ENCODE data around the gene RSPO3. TPM values are rescaled to one million over a fixed set of nuclear protein-coding genes. Genes with fewer than 3 reads are reported as not detected.

Gene RSPO3
- total and polyA plus RNA-seq, 2 of the 13 experiments (the other 11 are each of a cell fraction or from before 2014, with no cell fraction given): not detected

DNA sequence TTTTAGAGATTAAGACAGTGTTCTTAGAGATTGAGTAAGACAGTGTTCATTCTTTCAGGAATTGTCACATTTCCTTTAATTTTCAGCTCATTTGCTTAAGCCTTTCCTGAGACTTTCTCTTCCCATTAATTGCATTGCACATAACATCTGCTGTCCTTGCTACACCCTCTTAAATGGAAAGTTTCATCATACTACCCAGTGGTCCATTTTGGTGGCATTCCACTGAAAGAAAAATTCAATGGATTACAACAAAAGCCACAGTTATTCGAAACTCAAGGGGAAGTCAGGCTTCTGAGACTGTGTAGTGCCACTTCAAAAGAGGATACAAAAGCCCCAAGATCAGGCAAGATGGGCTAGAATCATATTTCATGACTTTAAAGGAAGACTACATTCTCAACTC, 64.0 kb downstream of the RSPO3 start:
- intact Hi-C loops (cut with micrococcal nuclease; ENCODE audit: unreplicated experiment) (loop anchor here (10.0 kb wide), 1 partner anchor 362 kb away; no protein-coding TSS in a partner anchor), in situ Hi-C loops (cut with HindIII; ENCODE audit: extremely low pct_ligation_motif_present, low pct_unique_long_range_greater_than_20kb) (no loop called here)
- H3K9ac ChIP-seq (ENCODE audit: insufficient read depth, low read depth, low read length): no peak overlapping the region
- H3K4me3 ChIP-seq (replicated peaks in 1 of 3; ENCODE audit: insufficient read depth in 1 of 3, low read depth in 2 of 3, low read length in 3 of 3): no peak overlapping the region
- H4K20me1 ChIP-seq (ENCODE audit: insufficient read depth, low read length): no peaks in the 10 kb centered on the region
- no peaks in the 10 kb centered on the region for H3K9me3 ChIP-seq (ENCODE audit: low read length)
- no peak overlapping the region for H3K4me2 ChIP-seq (ENCODE audit: low read depth, low read length)
- BruUV-seq (replicated peaks): no TSS peak
- H3K27me3 ChIP-seq (ENCODE audit: control insufficient read depth in 1 of 2, insufficient read depth in 2 of 2, low read length in 2 of 2): no peaks in the 10 kb centered on the region
- ATAC-seq (no peak), DNase-seq (ENCODE audit: low spot score) (no peak), FAIRE-seq (no peak)
- WGBS (ENCODE audit: low lambda C conversion rate): 0% methylated on average over 1 of the region's 1 CpG
- no peak for TF ChIP-seq FOXA3 (CRISPR knock-in tag; IDR thresholded peaks at IDR 0.05)
- H3K79me2 ChIP-seq (ENCODE audit: insufficient read depth, low read length): no peaks in the 10 kb centered on the region
- no peaks in the 10 kb centered on the region for H3K36me3 ChIP-seq (replicated peaks in 1 of 2; ENCODE audit: control insufficient read depth in 1 of 2, insufficient read depth in 2 of 2, low read length in 2 of 2)
- ChIA-PET POLR2A (no interaction called here), CTCF (ENCODE audit: low intra/inter-chr PET ratio, low total read pairs) (no interaction called here)
- no peaks in the 10 kb centered on the region for H3K4me1 ChIP-seq (ENCODE audit: insufficient read depth, low read length)
- no peak overlapping the region for H2AFZ ChIP-seq (ENCODE audit: low read length)
- H3K27ac ChIP-seq (ENCODE audit: extremely low read length, insufficient read depth, low read length): no peak overlapping the region

DNA sequence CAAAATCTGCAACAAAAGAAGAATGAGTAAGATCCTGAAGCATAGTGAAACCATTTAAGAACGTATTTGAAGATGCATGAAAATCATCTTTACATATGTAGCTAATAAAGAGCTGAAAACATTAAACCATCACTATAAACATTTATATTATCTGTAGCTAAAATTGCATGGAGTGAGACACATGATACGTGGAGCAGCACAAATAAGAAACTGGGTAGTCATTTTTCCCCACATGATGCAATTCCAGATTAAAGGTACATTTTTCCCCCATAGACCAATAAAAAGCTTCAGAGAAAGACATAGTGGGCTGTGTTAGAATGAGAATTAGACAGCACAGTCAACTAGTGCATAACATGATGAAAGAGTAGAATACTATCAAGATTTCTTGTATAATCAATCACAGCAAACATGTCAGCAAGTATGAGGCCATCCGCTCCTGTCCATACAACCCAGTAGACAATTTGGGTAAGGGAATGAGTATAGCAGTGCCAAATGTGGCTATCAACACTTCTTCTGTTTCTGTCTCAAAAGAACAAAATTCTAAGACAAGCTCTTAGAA, 67.0 kb downstream of the RSPO3 start:
- 4% methylated on average over 3 of the region's 3 CpGs for WGBS (ENCODE audit: low lambda C conversion rate)
- intact Hi-C loops (cut with micrococcal nuclease; ENCODE audit: unreplicated experiment): loop anchor here (10.0 kb wide), 1 partner anchor 359 kb away; no protein-coding TSS in a partner anchor
- H3K4me1 ChIP-seq (ENCODE audit: insufficient read depth, low read length): no peaks in the 10 kb centered on the region
- in situ Hi-C loops (cut with HindIII; ENCODE audit: extremely low pct_ligation_motif_present, low pct_unique_long_range_greater_than_20kb): no loop called here
- BruUV-seq (replicated peaks): no TSS peak
- ChIA-PET CTCF (ENCODE audit: low intra/inter-chr PET ratio, low total read pairs) (no interaction called here), POLR2A (no interaction called here)
- DNase-seq (ENCODE audit: low spot score): no peak
- no peak overlapping the region for H3K4me3 ChIP-seq (replicated peaks in 1 of 3; ENCODE audit: insufficient read depth in 1 of 3, low read depth in 2 of 3, low read length in 3 of 3)
- H3K4me2 ChIP-seq (ENCODE audit: low read depth, low read length): no peak overlapping the region
- no peaks in the 10 kb centered on the region for H3K27me3 ChIP-seq (ENCODE audit: control insufficient read depth in 1 of 2, insufficient read depth in 2 of 2, low read length in 2 of 2)
- H2AFZ ChIP-seq (ENCODE audit: low read length): no peak overlapping the region
- H3K36me3 ChIP-seq (replicated peaks in 1 of 2; ENCODE audit: control insufficient read depth in 1 of 2, insufficient read depth in 2 of 2, low read length in 2 of 2): no peaks in the 10 kb centered on the region
- no peaks in the 10 kb centered on the region for H4K20me1 ChIP-seq (ENCODE audit: insufficient read depth, low read length)
- H3K27ac ChIP-seq (ENCODE audit: extremely low read length, insufficient read depth, low read length): no peak overlapping the region
- H3K9ac ChIP-seq (ENCODE audit: insufficient read depth, low read depth, low read length): no peak overlapping the region
- no peaks in the 10 kb centered on the region for H3K9me3 ChIP-seq (ENCODE audit: low read length)
- FAIRE-seq: no peak
- H3K79me2 ChIP-seq (ENCODE audit: insufficient read depth, low read length): no peaks in the 10 kb centered on the region
- ATAC-seq: no peak
- TF ChIP-seq, protein P1, sequence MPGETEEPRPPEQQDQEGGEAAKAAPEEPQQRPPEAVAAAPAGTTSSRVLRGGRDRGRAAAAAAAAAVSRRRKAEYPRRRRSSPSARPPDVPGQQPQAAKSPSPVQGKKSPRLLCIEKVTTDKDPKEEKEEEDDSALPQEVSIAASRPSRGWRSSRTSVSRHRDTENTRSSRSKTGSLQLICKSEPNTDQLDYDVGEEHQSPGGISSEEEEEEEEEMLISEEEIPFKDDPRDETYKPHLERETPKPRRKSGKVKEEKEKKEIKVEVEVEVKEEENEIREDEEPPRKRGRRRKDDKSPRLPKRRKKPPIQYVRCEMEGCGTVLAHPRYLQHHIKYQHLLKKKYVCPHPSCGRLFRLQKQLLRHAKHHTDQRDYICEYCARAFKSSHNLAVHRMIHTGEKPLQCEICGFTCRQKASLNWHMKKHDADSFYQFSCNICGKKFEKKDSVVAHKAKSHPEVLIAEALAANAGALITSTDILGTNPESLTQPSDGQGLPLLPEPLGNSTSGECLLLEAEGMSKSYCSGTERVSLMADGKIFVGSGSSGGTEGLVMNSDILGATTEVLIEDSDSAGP (CRISPR knock-in tag; IDR thresholded peaks at IDR 0.05; ENCODE audit: borderline replicate concordance): no peak
- TF ChIP-seq, protein P2, sequence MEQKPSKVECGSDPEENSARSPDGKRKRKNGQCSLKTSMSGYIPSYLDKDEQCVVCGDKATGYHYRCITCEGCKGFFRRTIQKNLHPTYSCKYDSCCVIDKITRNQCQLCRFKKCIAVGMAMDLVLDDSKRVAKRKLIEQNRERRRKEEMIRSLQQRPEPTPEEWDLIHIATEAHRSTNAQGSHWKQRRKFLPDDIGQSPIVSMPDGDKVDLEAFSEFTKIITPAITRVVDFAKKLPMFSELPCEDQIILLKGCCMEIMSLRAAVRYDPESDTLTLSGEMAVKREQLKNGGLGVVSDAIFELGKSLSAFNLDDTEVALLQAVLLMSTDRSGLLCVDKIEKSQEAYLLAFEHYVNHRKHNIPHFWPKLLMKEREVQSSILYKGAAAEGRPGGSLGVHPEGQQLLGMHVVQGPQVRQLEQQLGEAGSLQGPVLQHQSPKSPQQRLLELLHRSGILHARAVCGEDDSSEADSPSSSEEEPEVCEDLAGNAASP (CRISPR knock-in tag; IDR thresholded peaks at IDR 0.05; ENCODE audit: borderline replicate concordance): no peak
- TF ChIP-seq AGO2 (optimal IDR thresholded peaks at IDR 0.05; ENCODE audit: low read depth, low read length) (no peak), ZNF567 (CRISPR knock-in tag; IDR thresholded peaks at IDR 0.05; ENCODE audit: borderline replicate concordance) (no peak), ZFX (CRISPR knock-in tag; IDR thresholded peaks at IDR 0.05; ENCODE audit: low read depth) (no peak), TBP (CRISPR knock-in tag; IDR thresholded peaks at IDR 0.05) (no peak)

Measured in HepG2 (cell line).